Chondrocyte (in vitro differentiated cells): ENCODE measurements around the gene RC3H2. TPM values are rescaled to one million over a fixed set of nuclear protein-coding genes. Genes with fewer than 3 reads are reported as not detected.

Source experiments
- DNase-seq: peaks from one replicate; pipeline ENCODE4 v3.0.0; 2021; ENCODE audit warnings: mixed read lengths, low spot score
- H3K27ac Mint-ChIP-seq: one replicate; pipeline ENCODE4 v1.8.0; 2021; ENCODE audit warnings: mild to moderate bottlenecking, moderate library complexity, mixed read lengths; ENCODE audit not compliant: unreplicated experiment
- H3K27me3 Mint-ChIP-seq: 2 replicates; pipeline ENCODE4 v1.8.0; 2021; ENCODE audit warnings: low read depth, mixed read lengths
- H3K36me3 Mint-ChIP-seq: 2 replicates; pipeline ENCODE4 v1.8.0; 2021; ENCODE audit warnings: low read depth, mixed read lengths
- H3K4me1 Mint-ChIP-seq: 2 replicates; pipeline ENCODE4 v1.8.0; 2021; ENCODE audit warnings: low read depth, mild to moderate bottlenecking, mixed read lengths
- H3K4me3 Mint-ChIP-seq: one replicate; pipeline ENCODE4 v1.8.0; 2021; ENCODE audit warnings: mild to moderate bottlenecking, moderate library complexity, mixed read lengths; ENCODE audit not compliant: unreplicated experiment
- H3K9me3 Mint-ChIP-seq: 2 replicates; pipeline ENCODE4 v1.8.0; 2021; ENCODE audit warnings: low read depth, mixed read lengths
- CTCF ChIP-seq: fragments of 200-600 bp; sonication (generic); IDR thresholded peaks from 2 replicates; pipeline ENCODE4 v1.5.0; 2021; ENCODE audit warnings: antibody characterized with exemption, mild to moderate bottlenecking, moderate library complexity
- total RNA-seq: library from RNA; stranded (reverse); gene quantifications from 3 replicates; pipeline ENCODE4 v1.2.1, GENCODE V29; 2021

RC3H2 gene
- total RNA-seq, 1 donor from 2014 or later = 74.6 TPM

GRCh38 chr9:122808141-122808540 is 97.0 kb downstream of the RC3H2 start:
- Mint-ChIP-seq H3K36me3 (peaks cover 3% of the 10 kb centered on the region), H3K4me3 (no peak overlapping the region), H3K27me3 (no peaks in the 10 kb centered on the region), H3K9me3 (peaks cover 7% of the 10 kb centered on the region), H3K4me1 (no peaks in the 10 kb centered on the region), H3K27ac (no peak overlapping the region)
- no peak for DNase-seq
- TF ChIP-seq CTCF = no peak

- Mint-ChIP-seq H3K9me3 (peaks cover 7% of the 10 kb centered on the region), H3K4me3 (no peak overlapping the region), H3K36me3 (peaks cover 3% of the 10 kb centered on the region), H3K27ac (no peak overlapping the region), H3K4me1 (no peaks in the 10 kb centered on the region), H3K27me3 (no peaks in the 10 kb centered on the region)
- TF ChIP-seq CTCF = no peak
- DNase-seq = no peak
These were observed 97.8 kb downstream of the RC3H2 start for GRCh38 chr9:122807271-122807900.

- DNase-seq = no peak
- TF ChIP-seq CTCF = no peak
- H3K27ac Mint-ChIP-seq = no peak overlapping the region
- peaks cover 7% of the 10 kb centered on the region for H3K9me3 Mint-ChIP-seq
- peaks cover 3% of the 10 kb centered on the region for H3K36me3 Mint-ChIP-seq
- no peaks in the 10 kb centered on the region for H3K4me1 Mint-ChIP-seq
- no peak overlapping the region for H3K4me3 Mint-ChIP-seq
- H3K27me3 Mint-ChIP-seq = peaks cover 2% of the 10 kb centered on the region
These were observed 98.5 kb downstream of the RC3H2 start for GRCh38 chr9:122806661-122807060.

- no peak for DNase-seq
- no peaks in the 10 kb centered on the region for H3K4me1 Mint-ChIP-seq
- peaks cover 11% of the 10 kb centered on the region for H3K27me3 Mint-ChIP-seq
- H3K36me3 Mint-ChIP-seq = peaks cover 6% of the 10 kb centered on the region
- H3K27ac Mint-ChIP-seq = no peak within 1 kb of the TSS
- no peak for TF ChIP-seq CTCF
- no peaks in the 10 kb centered on the region for H3K9me3 Mint-ChIP-seq
- no peak within 1 kb of the TSS for H3K4me3 Mint-ChIP-seq
These were observed 104.8 kb downstream of the RC3H2 start, which contains the start of gene OR1K1 for GRCh38 chr9:122800066-122801060. OR1K1 (plus strand) TSS chr9:122800123; CDS start chr9:122800123, 0 bp downstream.

- peaks cover 6% of the 10 kb centered on the region for H3K36me3 Mint-ChIP-seq
- DNase-seq = no peak
- peaks cover 18% of the 10 kb centered on the region for H3K27me3 Mint-ChIP-seq
- H3K4me1 Mint-ChIP-seq = no peaks in the 10 kb centered on the region
- H3K27ac Mint-ChIP-seq = no peak overlapping the region
- H3K4me3 Mint-ChIP-seq = no peak overlapping the region
- no peak for TF ChIP-seq CTCF
- H3K9me3 Mint-ChIP-seq = no peaks in the 10 kb centered on the region
These were observed 107.7 kb downstream of the RC3H2 start for GRCh38 chr9:122797316-122798063.
